H1 (cell line): ENCODE results near the gene FANK1. TPM values are rescaled to one million over a fixed set of nuclear protein-coding genes. Genes with fewer than 3 reads are reported as not detected.
"Not testable (repeated sequence)": the region's sequence is repeated elsewhere in the genome, so short reads cannot be mapped to it uniquely, and the experiment has no call there.

Experiments
- CTCF ChIA-PET: fragments of 300-600 bp; sonication (Branson Sonifier 250); formaldehyde crosslinking; loops from one replicate; lab custom pipeline; 2021; ENCODE audit not compliant: partially characterized antibody; lab: Charles Lee
- POLR2A ChIA-PET: fragments of 300-600 bp; sonication (Branson Sonifier 250); formaldehyde crosslinking; loops from one replicate; lab custom pipeline; 2021; ENCODE audit warnings: inconsistent platforms; ENCODE audit not compliant: partially characterized antibody; lab: Charles Lee
- DNase-seq, 2 experiments: peaks; one replicate each; pipeline versions ENCODE4 v3.0.0 to v3.0.0-alpha.2; 2010 to 2022; ENCODE audit warnings: low spot score in 2 of 2, low read depth in 1 of 2, mixed read lengths in 1 of 2
- FAIRE-seq: peaks from 2 replicates; lab custom pipeline; 2011; peaks lifted over from hg19 to GRCh38; lab: Jason Lieb, UNC
- H2AFZ ChIP-seq: 2 replicates; pipeline ENCODE4 v1.8.1; 2012; ENCODE audit warnings: low read length, inconsistent platforms
- H2AK5ac ChIP-seq: 2 replicates; pipeline ENCODE4 v1.6.1; 2013; ENCODE audit warnings: low read depth, low read length
- H2BK120ac ChIP-seq: replicated peaks from 2 replicates; pipeline ENCODE3; 2013; ENCODE audit warnings: low read depth, low read length, inconsistent platforms
- H2BK12ac ChIP-seq: 2 replicates; pipeline ENCODE4 v1.6.1; 2013; ENCODE audit warnings: low read depth, low read length
- H2BK15ac ChIP-seq: 2 replicates; pipeline ENCODE4 v1.6.1; 2013; ENCODE audit warnings: low read length
- H2BK20ac ChIP-seq: 2 replicates; pipeline ENCODE4 v1.6.1; 2013; ENCODE audit warnings: low read length
- H2BK5ac ChIP-seq: 2 replicates; pipeline ENCODE4 v1.6.1; 2013; ENCODE audit warnings: low read depth, low read length
- H3K14ac ChIP-seq: 2 replicates; pipeline ENCODE4 v1.6.1; 2013; ENCODE audit warnings: inconsistent platforms; ENCODE audit not compliant: insufficient read length
- H3K18ac ChIP-seq: 2 replicates; pipeline ENCODE4 v1.6.1; 2013; ENCODE audit warnings: low read length; ENCODE audit errors: extremely low read depth
- H3K23ac ChIP-seq: 2 replicates; pipeline ENCODE4 v1.6.1; 2013; ENCODE audit warnings: inconsistent platforms; ENCODE audit not compliant: insufficient read length
- H3K23me2 ChIP-seq: 2 replicates; pipeline ENCODE4 v1.6.1; 2013; ENCODE audit warnings: low read depth, low read length
- H3K27ac ChIP-seq: 2 replicates; pipeline ENCODE4 v1.6.1; 2011; ENCODE audit warnings: low read depth, low read length, inconsistent platforms
- H3K27me3 ChIP-seq, 4 experiments: replicated peaks in 1 of 4; 1 replicate in 1 of 4; 2 replicates in 3 of 4; pipeline versions ENCODE4 v1.6.1 to v1.8.1; 2011 to 2013; ENCODE audit warnings: low read length in 3 of 4, mild to moderate bottlenecking in 3 of 4, inconsistent platforms in 2 of 4, mixed read lengths in 2 of 4, moderate library complexity in 1 of 4; ENCODE audit not compliant: control insufficient read depth in 3 of 4, insufficient read depth in 3 of 4; ENCODE audit errors: extremely low read depth in 1 of 4
- H3K36me3 ChIP-seq, 4 experiments: 2 replicates each; pipeline versions ENCODE4 v1.6.1 to v1.8.1; 2011 to 2013; ENCODE audit warnings: mild to moderate bottlenecking in 4 of 4, low read length in 3 of 4, moderate library complexity in 2 of 4, control low read depth in 1 of 4, inconsistent platforms in 1 of 4; ENCODE audit not compliant: insufficient read depth in 4 of 4, control insufficient read depth in 2 of 4
- H3K4ac ChIP-seq: replicated peaks from 2 replicates; pipeline ENCODE3; 2013; ENCODE audit warnings: low read length, low read depth, mixed read lengths, inconsistent platforms; ENCODE audit not compliant: insufficient read length
- H3K4me1 ChIP-seq, 4 experiments: replicated peaks in 1 of 4; 1 replicate in 1 of 4; 2 replicates in 3 of 4; pipeline versions ENCODE4 v1.6.1 to v1.8.1; 2011 to 2013; ENCODE audit warnings: low read length in 3 of 4, inconsistent platforms in 2 of 4, mixed read lengths in 1 of 4; ENCODE audit not compliant: insufficient read depth in 4 of 4, control insufficient read depth in 3 of 4
- H3K4me2 ChIP-seq, 2 experiments: 2 replicates each; pipeline versions ENCODE4 v1.6.1 to v1.8.1; 2011 to 2013; ENCODE audit warnings: low read depth in 2 of 2, low read length in 2 of 2, control low read depth in 1 of 2, inconsistent platforms in 1 of 2, mild to moderate bottlenecking in 1 of 2; ENCODE audit not compliant: insufficient read depth in 1 of 2
- H3K4me3 ChIP-seq, 4 experiments: fragments of 200-600, 300-600 bp in 1 of 4; sonication (generic), shearing (Covaris generic), sonication (Bioruptor Twin) in 1 of 4; 2 replicates each; pipeline versions ENCODE4 v1.5.1 to v1.8.1; 2011 to 2016; ENCODE audit warnings: low read length in 4 of 4, low read depth in 3 of 4, control low read depth in 2 of 4, inconsistent platforms in 2 of 4, mild to moderate bottlenecking in 2 of 4, mixed read lengths in 1 of 4, moderate library complexity in 1 of 4; ENCODE audit not compliant: insufficient read depth in 2 of 4; ENCODE audit errors: extremely low read depth in 1 of 4
- H3K56ac ChIP-seq: replicated peaks from 2 replicates; pipeline ENCODE3; 2013; ENCODE audit warnings: low read depth, mild to moderate bottlenecking, mixed read lengths, low read length, inconsistent platforms; ENCODE audit not compliant: insufficient read length
- H3K79me1 ChIP-seq: 2 replicates; pipeline ENCODE4 v1.6.1; 2013; ENCODE audit warnings: low read depth, low read length, control low read depth
- H3K79me2 ChIP-seq, 2 experiments: 2 replicates each; pipeline versions ENCODE4 v1.6.1 to v1.8.1; 2012 to 2013; ENCODE audit warnings: low read length in 2 of 2, mild to moderate bottlenecking in 2 of 2, inconsistent platforms in 1 of 2; ENCODE audit not compliant: insufficient read depth in 2 of 2, control insufficient read depth in 1 of 2
- H3K9ac ChIP-seq, 4 experiments: replicated peaks in 1 of 4; 1 replicate in 1 of 4; 2 replicates in 3 of 4; pipeline versions ENCODE4 v1.6.1 to v1.8.1; 2011 to 2013; ENCODE audit warnings: low read depth in 3 of 4, low read length in 3 of 4, control low read depth in 2 of 4, mild to moderate bottlenecking in 2 of 4, moderate library complexity in 2 of 4, inconsistent platforms in 1 of 4; ENCODE audit errors: extremely low read depth in 1 of 4
- H3K9me3 ChIP-seq, 2 experiments: 2 replicates each; pipeline versions ENCODE4 v1.6.1 to v1.8.1; 2012 to 2013; ENCODE audit warnings: mild to moderate bottlenecking in 2 of 2, moderate library complexity in 2 of 2, control low read depth in 1 of 2, inconsistent platforms in 1 of 2, low read depth in 1 of 2, low read length in 1 of 2, mixed read lengths in 1 of 2; ENCODE audit not compliant: insufficient read depth in 2 of 2
- H4K20me1 ChIP-seq, 2 experiments: replicated peaks in 1 of 2; 2 replicates each; pipeline versions ENCODE3 to v1.8.1; 2011 to 2013; ENCODE audit warnings: inconsistent platforms in 2 of 2, low read length in 2 of 2, mild to moderate bottlenecking in 1 of 2; ENCODE audit not compliant: insufficient read depth in 2 of 2, control insufficient read depth in 1 of 2
- H4K5ac ChIP-seq: 2 replicates; pipeline ENCODE4 v1.6.1; 2013; ENCODE audit warnings: low read length, low read depth, mixed read lengths, inconsistent platforms; ENCODE audit not compliant: insufficient read length
- H4K8ac ChIP-seq: 2 replicates; pipeline ENCODE4 v1.8.0; 2013; ENCODE audit warnings: mild to moderate bottlenecking, moderate library complexity, low read length, inconsistent platforms; ENCODE audit not compliant: insufficient read depth; ENCODE audit errors: extremely low read depth
- H4K91ac ChIP-seq: replicated peaks from 2 replicates; pipeline ENCODE3; 2013; ENCODE audit warnings: low read length, mixed read lengths, inconsistent platforms; ENCODE audit not compliant: insufficient read length
- WGBS, 2 experiments: shearing (Covaris generic) in 1 of 2; methylation state at CpG; one replicate each; pipeline versions ENCODE4 v1.1.6 to v1.1.7; 2013 to 2015; ENCODE audit warnings: low lambda C conversion rate in 2 of 2, mixed read lengths in 2 of 2, inconsistent platforms in 1 of 2, low coverage in 1 of 2, missing lambda C conversion rate in 1 of 2; ENCODE audit not compliant: insufficient replicate concordance in 2 of 2, insufficient coverage in 1 of 2, insufficient read length in 1 of 2; ENCODE audit errors: extremely low coverage in 1 of 2, missing lambda C conversion rate in 1 of 2; 5-methylcytosine and 5-hydroxymethylcytosine counted together
- polyA plus RNA-seq, 7 experiments: library from polyadenylated mRNA; depleted of rRNA in 3 of 7; stranded (reverse) in 5 of 7; unstranded in 2 of 7; fragments of >200 nt in 5 of 7; fragments of 200-250 nt in 2 of 7; gene quantifications; 1 replicate in 5 of 7; 2 replicates in 1 of 7; 4 replicates in 1 of 7; pipeline versions ENCODE4 v1.2.1 to v1.2.3, GENCODE V29; 2011 to 2013; ENCODE audit warnings: missing spikeins in 2 of 7, mixed read lengths in 2 of 7
- total RNA-seq: library from RNA; stranded (reverse); fragmentation: NEBNext Ultra II Directional; extraction: Animal tissue kit (Norgen Biotek cat#: 25700); gene quantifications from 2 replicates; pipeline ENCODE4 v1.2.1, GENCODE V29; 2021

The FANK1 gene
- total and polyA plus RNA-seq, 2 of the 8 experiments (the other 6 are each of a cell fraction or from before 2014, with no cell fraction given): 1.2 TPM; not detected in 1

DNA sequence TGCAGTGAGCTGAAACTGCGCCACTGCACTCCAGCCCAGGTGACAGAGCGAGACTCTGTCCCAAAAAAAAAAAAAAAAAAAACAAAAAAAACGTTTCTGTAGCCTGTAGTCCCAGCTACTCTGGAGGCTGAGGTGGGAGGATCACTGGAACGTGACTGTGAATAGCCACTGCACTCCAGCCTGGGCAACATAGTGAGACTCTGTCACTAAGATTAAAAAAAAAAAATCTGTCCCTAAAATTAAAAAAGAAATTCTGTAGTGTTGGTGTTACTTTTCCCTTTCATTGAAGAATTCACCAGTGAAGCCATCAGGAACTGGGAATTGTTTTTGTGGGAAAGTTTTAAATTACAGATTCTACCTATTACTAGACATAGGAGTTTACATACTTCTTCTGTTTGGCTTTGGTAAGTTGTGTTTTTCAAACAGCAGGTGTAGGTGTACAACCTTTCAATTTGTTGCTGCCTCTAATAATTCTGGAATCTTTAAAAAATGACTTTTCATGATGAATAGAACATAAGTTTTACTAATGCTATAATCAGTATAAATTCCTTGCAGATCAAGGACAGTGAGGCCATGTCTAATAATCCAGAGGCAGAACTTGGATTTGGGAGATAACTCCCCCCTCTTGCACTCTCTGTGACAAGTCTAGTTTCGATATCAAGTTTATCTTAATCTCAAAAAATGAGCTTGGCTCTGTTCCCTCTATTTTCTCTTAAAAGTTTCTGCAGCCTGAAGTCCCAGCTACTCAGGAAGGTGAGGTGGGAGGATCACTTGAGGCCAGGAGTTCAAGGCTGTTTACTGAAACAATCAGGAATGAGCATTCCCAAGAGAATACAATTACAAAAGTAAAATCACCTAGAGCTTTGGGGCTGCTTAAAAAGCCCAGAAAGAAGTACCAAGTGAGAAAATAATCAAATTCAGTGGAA is 9.0 kb downstream of the FANK1 start:
- H4K8ac ChIP-seq, H2BK120ac ChIP-seq, H4K5ac ChIP-seq, H4K91ac ChIP-seq, H3K9me3 ChIP-seq, H2AFZ ChIP-seq, H3K14ac ChIP-seq, FAIRE-seq, H3K18ac ChIP-seq, H3K9ac ChIP-seq, H2BK5ac ChIP-seq, H3K56ac ChIP-seq, H3K79me2 ChIP-seq, H2BK15ac ChIP-seq, H3K4me2 ChIP-seq, H3K36me3 ChIP-seq, H2BK20ac ChIP-seq, H4K20me1 ChIP-seq, H3K4me1 ChIP-seq, H3K79me1 ChIP-seq, H2AK5ac ChIP-seq, H3K27me3 ChIP-seq, CTCF ChIA-PET, H2BK12ac ChIP-seq, DNase-seq, H3K4me3 ChIP-seq, H3K23ac ChIP-seq, H3K27ac ChIP-seq, H3K4ac ChIP-seq, H3K23me2 ChIP-seq: not testable (repeated sequence)
- POLR2A ChIA-PET: interaction anchor here (1.5 kb wide), 1 partner anchor 8 kb away, joined by 5 read pairs; no protein-coding TSS in a partner anchor
- WGBS, 2 experiments: 86% methylated on average over 5 of the region's 5 CpGs; no CpG with 5 or more reads in 1 of the 2 experiments
